Esophagus squamous epithelium (tissue), 5 donors: ENCODE data around the gene DOCK10. TPM values are rescaled to one million over a fixed set of nuclear protein-coding genes. Genes with fewer than 3 reads are reported as not detected.

Source experiments
- DNase-seq: peaks from one replicate; lab custom pipeline; 2025; lab: John Stamatoyannopoulos, UW
- H3K27ac ChIP-seq, 4 donors: fragments of 200-600 bp; sonication (generic); one replicate each; pipeline ENCODE4 v1.5.1; 2016 to 2019; ENCODE audit warnings: mild to moderate bottlenecking in 1 of 4
- H3K27me3 ChIP-seq, 4 donors: fragments of 200-600 bp; sonication (generic); 1 replicate in 3 of 4; 2 replicates in 1 of 4; pipeline versions ENCODE4 v1.5.1 to v1.6.0; 2017 to 2021; ENCODE audit warnings: antibody characterized with exemption in 1 of 4
- H3K36me3 ChIP-seq, 3 donors: fragments of 200-600 bp; sonication (generic); one replicate each; pipeline ENCODE4 v1.5.1; 2016 to 2019
- H3K4me1 ChIP-seq, 3 donors: fragments of 200-600 bp; sonication (generic); one replicate each; pipeline ENCODE4 v1.5.1; 2017 to 2019
- H3K4me3 ChIP-seq, 4 donors: fragments of 200-600 bp; sonication (generic); 1 replicate in 3 of 4; 2 replicates in 1 of 4; pipeline ENCODE4 v1.5.1; 2016 to 2019; ENCODE audit warnings: mild to moderate bottlenecking in 2 of 4, moderate library complexity in 1 of 4
- H3K9me3 ChIP-seq, 3 donors: fragments of 200-600 bp; sonication (generic); one replicate each; pipeline ENCODE4 v1.5.1; 2016 to 2019
- CTCF ChIP-seq, 6 experiments: fragments of 450-650 bp in 4 of 6; fragments of 200-600 bp in 2 of 6; sonication (generic) in 2 of 6; IDR thresholded peaks; one replicate each; pipeline ENCODE4 v1.5.1; 2016 to 2019; ENCODE audit warnings: antibody characterized with exemption in 6 of 6, mild to moderate bottlenecking in 4 of 6, moderate library complexity in 4 of 6
- POLR2A ChIP-seq, 4 donors: fragments of 450-650 bp; IDR thresholded peaks; one replicate each; pipeline ENCODE4 v1.6.1; 2017; ENCODE audit warnings: antibody characterized with exemption in 4 of 4, mild to moderate bottlenecking in 4 of 4, moderate library complexity in 3 of 4
- WGBS, 2 donors: methylation state at CpG; one replicate each; pipeline ENCODE4 v1.1.5; 2018; 5-methylcytosine and 5-hydroxymethylcytosine counted together
- intact Hi-C: fragments of 100-400 bp; cut with DNase I; formaldehyde crosslinking; loops from one replicate; pipeline ENCODE4 v1.15.0; 2022
- total RNA-seq, 4 donors: library from RNA; depleted of rRNA; stranded (reverse); fragments of >200 nt; gene quantifications; one replicate each; pipeline ENCODE4 v1.1.0, GENCODE V29; 2016
- donor health status: DM: yes; HTN: yes; CAD: no.

Gene DOCK10
- total RNA-seq, 4 donors from 2014 or later = 9.2 to 16.6 (median 11.7) TPM

GRCh38 chr2:224816816-224817215 lies 225.5 kb downstream of the DOCK10 start:
- no peaks in the 10 kb centered on the region for H3K9me3 ChIP-seq
- no peaks in the 10 kb centered on the region for H3K4me1 ChIP-seq
- intact Hi-C loops = no loop called here
- no peaks in the 10 kb centered on the region for H3K27me3 ChIP-seq
- H3K27ac ChIP-seq = no peak overlapping the region
- H3K36me3 ChIP-seq = peaks cover 0 to 28% (median 0%) of the 10 kb centered on the region in 3 donors
- DNase-seq = no peak
- WGBS, 2 donors = 70 to 88% methylated on average over 4 of the region's 4 CpGs
- H3K4me3 ChIP-seq = no peak overlapping the region
- TF ChIP-seq CTCF (IDR thresholded peaks at IDR 0.05) = no peak
- no peak for TF ChIP-seq POLR2A (IDR thresholded peaks at IDR 0.05)

GRCh38 chr2:224813578-224813977 lies 228.7 kb downstream of the DOCK10 start:
- H3K27me3 ChIP-seq = no peaks in the 10 kb centered on the region
- TF ChIP-seq POLR2A (IDR thresholded peaks at IDR 0.05) (no peak), CTCF (IDR thresholded peaks at IDR 0.05) (no peak)
- DNase-seq = no peak
- H3K27ac ChIP-seq = no peak overlapping the region
- no peak overlapping the region for H3K4me3 ChIP-seq
- no peaks in the 10 kb centered on the region for H3K9me3 ChIP-seq
- no peaks in the 10 kb centered on the region for H3K4me1 ChIP-seq
- intact Hi-C loops = no loop called here
- 81 to 88% methylated on average over 1 of the region's 1 CpG for WGBS, 2 donors
- peaks cover 0 to 21% (median 0%) of the 10 kb centered on the region in 3 donors for H3K36me3 ChIP-seq

- no peak overlapping the region for H3K4me3 ChIP-seq
- no peak for DNase-seq
- no peaks in the 10 kb centered on the region for H3K27me3 ChIP-seq
- WGBS, 2 donors = 64 to 77% methylated on average over 6 of the region's 6 CpGs
- TF ChIP-seq CTCF (IDR thresholded peaks at IDR 0.05) (peak in 1 of 6 experiments; percentile 11), POLR2A (IDR thresholded peaks at IDR 0.05) (no peak)
- H3K27ac ChIP-seq = peak overlapping the region in 2 of 4 donors; percentile 35 to 70
- intact Hi-C loops = no loop called here
- H3K9me3 ChIP-seq = no peaks in the 10 kb centered on the region
- H3K36me3 ChIP-seq = peaks cover 0 to 31% (median 0%) of the 10 kb centered on the region in 3 donors
- peaks cover 0 to 15% (median 0%) of the 10 kb centered on the region in 3 donors for H3K4me1 ChIP-seq
Measured at GRCh38 chr2:224807153-224807964, 234.9 kb downstream of the DOCK10 start.

- DNase-seq = no peak
- no peak overlapping the region for H3K4me3 ChIP-seq
- no peak overlapping the region for H3K27ac ChIP-seq
- intact Hi-C loops = no loop called here
- peaks cover 0 to 65% (median 3%) of the 10 kb centered on the region in 3 donors for H3K36me3 ChIP-seq
- H3K27me3 ChIP-seq = no peaks in the 10 kb centered on the region
- 73 to 81% methylated on average over 1 of the region's 1 CpG for WGBS, 2 donors
- H3K9me3 ChIP-seq = no peaks in the 10 kb centered on the region
- TF ChIP-seq POLR2A (IDR thresholded peaks at IDR 0.05) = no peak
- no peak for TF ChIP-seq CTCF (IDR thresholded peaks at IDR 0.05)
- H3K4me1 ChIP-seq = peaks cover 0 to 15% (median 0%) of the 10 kb centered on the region in 3 donors
Measured at GRCh38 chr2:224803930-224804329, 238.3 kb downstream of the DOCK10 start.

GRCh38 chr2:224802407-224802806 lies 239.9 kb downstream of the DOCK10 start:
- Histone ChIP-seq H3K9me3 (no peaks in the 10 kb centered on the region), H3K27ac (no peak overlapping the region), H3K4me1 (peaks cover 0 to 7% (median 0%) of the 10 kb centered on the region in 3 donors), H3K4me3 (no peak overlapping the region), H3K36me3 (peaks cover 0 to 67% (median 3%) of the 10 kb centered on the region in 3 donors), H3K27me3 (no peaks in the 10 kb centered on the region)
- intact Hi-C loops = no loop called here
- TF ChIP-seq POLR2A (IDR thresholded peaks at IDR 0.05) (no peak), CTCF (IDR thresholded peaks at IDR 0.05) (no peak)
- no peak for DNase-seq
- 54 to 58% methylated on average over 1 of the region's 1 CpG for WGBS, 2 donors
